NCI-H187 treated with DMSO at 0.1 percent for 48 hours (cell line): ENCODE results near the gene RAPGEF6.
"Not testable (repeated sequence)": the region's sequence is repeated elsewhere in the genome, so short reads cannot be mapped to it uniquely, and the experiment has no call there.

Experiments used
- DNase-seq: peaks from one replicate; lab custom pipeline; 2025; lab: John Stamatoyannopoulos, UW

RAPGEF6 gene, protein sequence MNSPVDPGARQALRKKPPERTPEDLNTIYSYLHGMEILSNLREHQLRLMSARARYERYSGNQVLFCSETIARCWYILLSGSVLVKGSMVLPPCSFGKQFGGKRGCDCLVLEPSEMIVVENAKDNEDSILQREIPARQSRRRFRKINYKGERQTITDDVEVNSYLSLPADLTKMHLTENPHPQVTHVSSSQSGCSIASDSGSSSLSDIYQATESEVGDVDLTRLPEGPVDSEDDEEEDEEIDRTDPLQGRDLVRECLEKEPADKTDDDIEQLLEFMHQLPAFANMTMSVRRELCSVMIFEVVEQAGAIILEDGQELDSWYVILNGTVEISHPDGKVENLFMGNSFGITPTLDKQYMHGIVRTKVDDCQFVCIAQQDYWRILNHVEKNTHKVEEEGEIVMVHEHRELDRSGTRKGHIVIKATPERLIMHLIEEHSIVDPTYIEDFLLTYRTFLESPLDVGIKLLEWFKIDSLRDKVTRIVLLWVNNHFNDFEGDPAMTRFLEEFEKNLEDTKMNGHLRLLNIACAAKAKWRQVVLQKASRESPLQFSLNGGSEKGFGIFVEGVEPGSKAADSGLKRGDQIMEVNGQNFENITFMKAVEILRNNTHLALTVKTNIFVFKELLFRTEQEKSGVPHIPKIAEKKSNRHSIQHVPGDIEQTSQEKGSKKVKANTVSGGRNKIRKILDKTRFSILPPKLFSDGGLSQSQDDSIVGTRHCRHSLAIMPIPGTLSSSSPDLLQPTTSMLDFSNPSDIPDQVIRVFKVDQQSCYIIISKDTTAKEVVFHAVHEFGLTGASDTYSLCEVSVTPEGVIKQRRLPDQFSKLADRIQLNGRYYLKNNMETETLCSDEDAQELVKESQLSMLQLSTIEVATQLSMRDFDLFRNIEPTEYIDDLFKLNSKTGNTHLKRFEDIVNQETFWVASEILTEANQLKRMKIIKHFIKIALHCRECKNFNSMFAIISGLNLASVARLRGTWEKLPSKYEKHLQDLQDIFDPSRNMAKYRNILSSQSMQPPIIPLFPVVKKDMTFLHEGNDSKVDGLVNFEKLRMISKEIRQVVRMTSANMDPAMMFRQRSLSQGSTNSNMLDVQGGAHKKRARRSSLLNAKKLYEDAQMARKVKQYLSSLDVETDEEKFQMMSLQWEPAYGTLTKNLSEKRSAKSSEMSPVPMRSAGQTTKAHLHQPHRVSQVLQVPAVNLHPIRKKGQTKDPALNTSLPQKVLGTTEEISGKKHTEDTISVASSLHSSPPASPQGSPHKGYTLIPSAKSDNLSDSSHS (N-terminal part only)

DNA sequence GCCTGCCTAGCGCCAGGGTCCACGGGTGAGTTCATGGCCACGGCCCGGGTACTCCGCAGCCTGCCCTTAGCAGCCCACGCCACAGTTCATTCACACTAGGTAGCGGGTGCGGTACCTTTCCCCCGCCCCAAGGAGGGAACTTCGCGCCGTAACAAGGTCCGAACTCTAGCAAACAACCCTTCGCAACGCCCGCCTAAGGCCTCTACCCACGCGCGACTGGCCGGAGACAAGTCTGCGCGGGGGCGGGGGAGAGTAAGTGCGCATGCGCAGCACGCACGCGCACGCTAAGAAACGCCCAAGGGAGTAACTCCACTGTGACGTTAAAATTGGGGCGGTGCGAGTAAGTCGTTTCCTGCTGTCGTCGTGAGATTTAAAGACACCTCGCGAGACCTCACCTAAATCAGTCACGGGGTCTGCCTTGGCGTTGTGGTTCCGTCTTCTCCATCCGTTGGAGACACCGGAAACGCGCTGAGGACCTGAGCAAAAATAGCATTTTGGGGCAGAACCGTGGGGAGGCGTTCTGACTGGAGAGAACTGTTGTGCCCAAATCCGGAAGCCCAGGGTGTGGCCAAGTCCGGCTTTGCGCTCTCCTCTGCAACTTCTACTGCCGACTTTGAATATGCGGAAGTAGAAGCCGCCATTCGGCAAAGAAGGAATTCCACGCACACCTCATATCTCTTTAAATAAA lies at the start of gene RAPGEF6:
RAPGEF6 (minus strand) TSS at position 234 of the 688 bp plus-strand sequence; CDS start at position 35, 199 bp downstream.
- peak; percentile 94 for DNase-seq

DNA sequence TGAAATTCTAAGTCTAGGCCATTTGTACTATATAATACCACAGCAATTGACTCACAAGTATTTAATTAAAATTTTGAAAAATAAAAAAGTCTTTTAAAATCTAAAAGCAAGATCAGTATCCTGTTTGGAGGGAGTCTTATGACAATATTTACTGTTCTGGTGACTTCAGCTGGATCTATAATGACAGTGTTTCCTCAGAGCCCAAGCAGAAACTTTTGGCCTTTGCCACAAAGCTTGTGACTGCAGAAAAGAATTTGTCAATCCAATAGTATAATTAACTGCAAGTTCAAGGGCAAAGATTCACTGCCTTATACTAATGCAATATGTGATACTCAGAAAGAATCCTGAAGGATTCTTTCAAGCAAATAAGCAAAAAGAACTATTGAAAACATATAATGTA lies 49.6 kb upstream of the RAPGEF6 start:
- no peak for DNase-seq

GRCh38 chr5:131684051-131684450 lies 49.0 kb upstream of the RAPGEF6 start:
- DNase-seq, result no peak

DNA sequence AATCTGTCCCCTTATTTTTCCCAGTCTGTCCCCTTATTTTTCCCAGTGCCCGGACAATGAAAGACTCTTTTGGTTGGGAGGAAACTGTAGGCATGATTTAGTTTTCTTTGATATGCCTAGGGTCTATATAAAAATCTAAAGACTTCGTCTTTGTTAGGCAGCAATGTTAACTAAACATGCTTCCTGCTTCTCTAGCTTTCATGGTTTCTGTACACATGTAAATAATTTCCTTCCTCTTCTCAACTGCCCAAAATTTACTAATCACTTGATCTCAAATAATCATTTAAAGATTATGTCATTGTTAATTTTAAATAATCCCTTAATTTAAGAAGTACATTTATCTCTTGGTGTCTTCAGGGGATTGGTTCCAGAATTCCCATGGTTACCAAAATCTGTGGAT lies 47.8 kb upstream of the RAPGEF6 start:
- no peak for DNase-seq

DNA sequence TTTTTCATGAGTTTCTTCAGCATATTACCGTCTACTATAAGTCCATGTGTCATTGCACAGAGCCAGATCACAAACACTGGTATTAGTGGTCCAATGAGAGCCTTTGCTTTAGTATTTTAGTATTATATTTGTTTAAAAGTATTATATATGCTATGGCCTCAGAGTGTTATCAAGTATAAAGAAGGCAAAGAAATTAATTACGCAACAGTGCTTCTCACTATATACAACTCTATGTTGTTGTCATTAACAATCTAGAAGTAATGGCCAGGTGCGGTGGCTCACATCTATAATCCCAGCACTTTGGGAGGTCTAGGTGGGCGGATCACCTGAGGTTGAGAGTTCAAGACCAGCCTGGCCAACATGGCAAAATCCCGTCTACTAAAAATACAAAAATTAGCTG lies 47.1 kb upstream of the RAPGEF6 start:
- DNase-seq, result no peak

GRCh38 chr5:131679911-131680310 lies 44.9 kb upstream of the RAPGEF6 start:
- DNase-seq, result no peak

GRCh38 chr5:131678273-131678672 lies 43.2 kb upstream of the RAPGEF6 start:
- DNase-seq, result not testable (repeated sequence)

- no peak for DNase-seq
Observed at GRCh38 chr5:131677115-131677514, 42.1 kb upstream of the RAPGEF6 start.

- no peak for DNase-seq
Observed at GRCh38 chr5:131672776-131673175, 37.7 kb upstream of the RAPGEF6 start.

- no peak for DNase-seq
Observed at GRCh38 chr5:131671994-131672655, 37.1 kb upstream of the RAPGEF6 start.

- DNase-seq, result no peak
Observed at GRCh38 chr5:131671409-131671808, 36.4 kb upstream of the RAPGEF6 start.

DNA sequence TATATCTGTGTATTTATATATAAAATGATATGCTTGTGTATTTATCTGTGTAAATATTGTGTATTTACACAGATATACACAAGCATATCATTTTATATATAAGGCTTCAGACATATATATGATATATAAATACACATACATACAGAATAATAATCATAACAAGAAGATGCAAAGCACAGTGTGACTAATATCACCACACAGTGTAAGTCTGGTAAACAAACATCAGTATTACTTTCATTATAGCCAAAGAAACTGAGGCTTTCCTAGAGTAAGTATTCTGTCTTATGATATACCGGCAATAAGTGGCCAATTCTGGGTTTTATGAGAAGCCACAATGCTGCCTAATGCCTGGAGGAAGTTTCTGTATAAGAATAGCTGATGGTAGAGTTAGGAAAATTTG lies 29.9 kb upstream of the RAPGEF6 start:
- no peak for DNase-seq

DNA sequence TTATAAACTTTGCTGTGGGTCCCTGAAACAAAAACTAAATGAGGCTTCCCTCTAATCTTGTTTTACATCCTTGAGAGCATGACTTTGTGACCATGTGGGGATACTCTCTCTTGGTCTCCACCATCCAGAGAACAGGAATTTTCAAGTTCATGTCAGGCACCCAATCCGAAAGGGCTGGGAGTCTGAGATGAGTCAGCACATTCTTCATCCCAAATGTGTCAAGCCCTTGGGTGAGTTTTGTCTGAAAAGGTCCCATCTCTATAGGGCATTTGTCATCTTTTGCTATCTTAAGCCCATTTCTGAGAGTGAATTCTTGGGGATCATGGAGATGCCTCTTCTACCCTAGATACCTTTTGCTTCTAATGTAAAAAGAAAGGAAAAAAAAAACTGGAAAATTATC lies 26.9 kb upstream of the RAPGEF6 start:
- DNase-seq, result no peak

DNA sequence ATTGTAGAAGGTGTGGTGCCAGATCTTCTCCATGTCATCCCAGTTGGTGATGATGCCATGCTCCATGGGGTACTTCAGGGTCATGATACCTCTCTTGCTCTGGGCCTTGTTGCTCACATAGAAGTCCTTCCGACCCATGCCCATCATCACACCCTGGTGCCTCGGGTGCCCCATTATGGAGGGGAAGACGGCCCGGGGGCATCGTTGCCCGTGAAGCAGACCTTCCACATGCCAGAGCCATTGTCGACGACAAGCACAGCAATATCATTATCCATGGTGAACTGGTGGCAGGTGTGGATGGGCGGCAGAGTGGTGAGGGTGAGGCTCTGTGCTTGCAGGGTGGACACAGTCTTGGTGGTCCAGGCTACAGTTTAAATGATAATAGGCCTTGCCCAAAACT lies 24.8 kb upstream of the RAPGEF6 start:
- no peak for DNase-seq

DNA sequence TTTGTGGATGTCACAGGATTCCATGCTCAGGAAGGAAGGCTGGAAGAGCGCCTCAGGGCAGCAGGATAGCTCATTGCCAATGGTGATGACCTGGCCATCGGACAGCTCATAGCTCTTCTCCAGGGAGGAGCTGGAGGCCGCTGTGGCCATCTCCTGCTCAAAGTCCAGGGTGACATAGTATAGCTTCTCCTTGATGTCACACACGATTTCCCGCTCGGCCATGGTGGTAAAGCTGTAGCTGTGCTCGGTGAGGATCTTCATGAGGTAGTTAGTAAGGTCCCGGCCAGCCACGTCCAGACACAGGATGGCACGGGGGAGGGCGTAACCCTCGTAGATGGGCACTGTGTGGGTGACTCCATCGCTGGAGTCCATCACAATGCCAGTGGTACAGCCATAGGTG lies 24.3 kb upstream of the RAPGEF6 start:
- no peak for DNase-seq

DNA sequence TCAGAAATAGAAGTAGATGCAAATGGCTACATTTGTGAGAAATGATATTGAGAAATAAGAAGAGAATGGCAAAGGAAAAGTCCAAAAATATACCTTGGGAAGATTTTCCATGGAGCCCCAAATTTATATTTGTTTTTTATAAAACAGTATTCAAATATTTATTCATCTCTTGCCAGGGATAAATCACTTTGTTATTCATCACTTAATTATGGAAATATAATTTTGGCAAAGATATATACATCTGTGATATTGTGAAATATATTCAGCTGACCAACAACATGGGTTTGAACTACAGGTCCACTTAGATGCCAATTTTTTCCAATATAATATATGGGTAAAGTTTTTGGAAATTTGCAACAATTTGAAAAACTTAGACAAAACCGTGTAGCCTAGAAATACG lies 19.7 kb upstream of the RAPGEF6 start:
- DNase-seq, result no peak

DNA sequence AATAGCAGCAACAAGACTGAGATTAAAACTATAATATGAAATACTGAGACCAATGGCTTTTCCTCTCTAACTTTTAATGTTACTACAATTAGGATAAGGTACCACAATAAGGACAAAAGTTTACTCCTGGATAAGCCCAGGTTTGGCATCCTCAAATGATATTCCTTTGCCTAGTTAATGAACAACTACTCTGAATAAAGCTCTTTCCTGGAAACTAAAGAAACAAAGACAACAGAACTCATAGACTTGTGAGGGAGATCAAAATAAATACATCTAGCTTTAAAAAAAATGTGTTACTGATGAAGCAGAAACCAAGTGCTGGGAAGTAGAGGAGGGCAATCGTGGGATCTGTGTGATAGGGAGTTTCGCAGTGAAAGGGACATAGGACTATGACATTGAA lies 19.3 kb upstream of the RAPGEF6 start:
- no peak for DNase-seq

DNA sequence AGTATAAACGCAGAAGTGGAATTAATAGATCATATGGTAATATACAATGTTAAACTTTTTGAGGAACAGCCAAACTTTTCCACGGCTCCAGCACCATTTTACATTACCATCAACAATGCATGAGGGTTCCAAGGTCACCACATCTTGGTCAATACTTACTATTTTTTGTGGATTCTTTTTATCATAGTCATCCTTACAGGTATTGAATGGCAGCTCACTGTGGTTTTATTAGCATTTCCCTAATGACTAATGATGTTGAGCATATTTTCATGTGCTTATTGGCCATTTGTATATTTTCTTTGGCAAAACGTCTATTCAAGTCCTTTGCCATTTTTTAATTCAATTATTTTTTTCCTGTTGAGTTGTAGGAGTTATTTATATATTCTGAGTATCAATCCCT lies 14.1 kb upstream of the RAPGEF6 start:
- DNase-seq, result no peak

GRCh38 chr5:131647048-131647769 lies 12.2 kb upstream of the RAPGEF6 start:
- DNase-seq, result no peak

GRCh38 chr5:131644822-131645221 lies 9.8 kb upstream of the RAPGEF6 start:
- no peak for DNase-seq
